Right cardiac atrium (tissue), 5 donors: ENCODE measurements around the gene TUBB. TPM values are rescaled to one million over a fixed set of nuclear protein-coding genes. Genes with fewer than 3 reads are reported as not detected.
A peak's percentile ranks its signal among the peaks of the same experiment; 100 is the strongest.

Source experiments
- ATAC-seq, 2 donors: fragments of 200-7000 bp; cut with Tn5 transposase; one replicate each; pipeline versions ENCODE4 v1.8.0 to v1.9.1; 2020; ENCODE audit warnings: moderate library complexity in 2 of 2, mild to moderate bottlenecking in 1 of 2
- DNase-seq, 3 donors: peaks; one replicate each; pipeline ENCODE4 v3.0.0-alpha.2; 2020
- H3K27ac ChIP-seq: one replicate; pipeline ENCODE4 v1.5.1; 2013; ENCODE audit warnings: mild to moderate bottlenecking, low read length, control low read depth, moderate library complexity
- H3K27me3 ChIP-seq: one replicate; pipeline ENCODE4 v1.6.1; 2013; ENCODE audit not compliant: control insufficient read depth, insufficient read depth
- H3K4me1 ChIP-seq: one replicate; pipeline ENCODE4 v1.6.1; 2013; ENCODE audit warnings: low read length; ENCODE audit not compliant: control insufficient read depth, insufficient read depth
- H3K4me3 ChIP-seq: one replicate; pipeline ENCODE4 v1.5.1; 2013; ENCODE audit warnings: low read length, control low read depth
- H3K9me3 ChIP-seq: one replicate; pipeline ENCODE4 v1.6.1; 2013; ENCODE audit warnings: low read length; ENCODE audit not compliant: control insufficient read depth
- WGBS: extraction: QIAGEN DNeasy Blood & Tissue Kit; methylation state at CpG from one replicate; pipeline ENCODE4 v1.1.7; 2013; 5-methylcytosine and 5-hydroxymethylcytosine counted together
- intact Hi-C, 4 donors: fragments of 100-400 bp; cut with DNase I; formaldehyde crosslinking; loops; one replicate each; pipeline versions ENCODE4 v1.11.0 to v1.14.0; 2022 to 2023
- polyA plus RNA-seq: library from polyadenylated mRNA; stranded (reverse); fragments of 200-250 nt; gene quantifications from one replicate; pipeline ENCODE4 v1.2.3, GENCODE V29; 2013
- total RNA-seq, 4 donors: library from RNA; stranded (reverse); fragmentation: NEBNext Ultra II Directional; extraction: Animal tissue kit (Norgen Biotek cat#: 25700); gene quantifications; one replicate each; pipeline ENCODE4 v1.2.1, GENCODE V29; 2021
- donor health status: healthy with polysubstance abuse.
- donor health status: DM: no; HTN: yes; CAD: no.
- donor health status: DM: no; HTN: no; CAD: no.
- donor health status: DM: no; HTN: yes; CAD: no; lungs with severe emphysema.
- donor health status: DM: yes; HTN: yes; CAD: no.

Gene TUBB
- total and polyA plus RNA-seq, 5 donors: 130 to 250 (median 171) TPM

DNA sequence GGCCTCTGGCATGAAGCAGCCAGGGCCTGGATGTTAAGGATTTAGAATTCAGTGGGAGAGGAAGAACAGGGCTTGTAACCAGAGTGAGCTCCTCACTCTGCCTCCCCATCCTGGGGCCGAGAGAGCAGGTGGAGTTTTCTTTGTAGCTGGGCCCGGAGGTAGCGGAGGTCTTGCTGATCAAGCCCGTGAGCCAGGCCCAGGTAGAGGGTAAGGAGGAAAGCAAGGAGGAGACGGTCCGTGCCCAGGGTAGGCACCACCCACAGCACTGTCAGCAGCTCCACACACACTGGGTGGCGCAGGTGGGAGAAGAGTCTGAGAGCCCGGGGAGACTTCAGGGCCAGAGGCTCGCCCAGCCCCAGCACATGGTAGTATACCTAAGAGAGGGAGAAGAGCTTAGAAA, 31.6 kb upstream of the TUBB start:
- 88% methylated on average over 9 of the region's 9 CpGs for WGBS
- peak overlapping the region; percentile 99 for H3K27ac ChIP-seq
- H3K4me1 ChIP-seq: peaks cover 5% of the 10 kb centered on the region
- no peaks in the 10 kb centered on the region for H3K9me3 ChIP-seq
- H3K27me3 ChIP-seq: no peaks in the 10 kb centered on the region
- DNase-seq (peak in 2 of 3 donors; percentile 44 to 59), ATAC-seq (no peak)
- intact Hi-C loops: no loop called here
- H3K4me3 ChIP-seq: no peak overlapping the region

DNA sequence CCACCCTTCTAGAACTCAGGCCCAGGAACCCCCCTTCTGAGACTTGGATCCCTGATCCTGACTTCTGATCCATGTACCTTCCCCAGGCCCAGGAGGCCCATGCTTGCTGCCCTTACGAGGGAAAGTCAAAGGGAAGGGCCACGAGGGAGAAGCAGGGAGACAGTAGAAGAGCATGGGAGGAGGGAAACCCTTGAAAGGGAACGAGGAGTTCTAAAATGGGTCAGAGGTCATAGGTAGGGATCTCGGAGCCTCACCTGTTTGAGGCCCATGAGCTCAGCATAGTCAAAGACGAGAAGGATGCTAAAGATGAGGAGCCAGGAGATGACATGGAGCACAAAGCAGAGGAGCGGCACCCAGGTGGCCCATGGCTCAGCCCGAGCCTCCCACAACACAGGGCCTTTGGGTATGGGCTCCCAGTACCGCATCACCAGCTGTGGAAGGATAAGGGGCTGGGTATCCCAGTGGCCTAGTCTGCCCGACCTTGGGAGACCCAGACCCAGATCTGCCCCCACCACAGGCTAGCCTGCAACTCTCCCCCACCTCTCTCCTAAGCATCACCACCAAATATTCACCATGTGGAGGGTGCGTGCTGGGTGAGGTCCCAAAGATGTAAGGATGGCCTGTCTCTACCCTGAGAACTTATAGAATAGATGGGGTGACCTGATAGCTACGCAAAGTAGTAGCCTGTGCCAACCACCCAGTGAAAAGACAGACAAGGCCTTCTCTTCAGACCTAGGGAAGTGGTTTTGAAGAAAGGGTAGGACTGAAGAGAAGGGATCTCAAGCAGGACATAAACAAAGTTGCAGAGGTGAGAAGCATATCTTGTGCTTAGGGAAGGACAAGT, 30.9 kb upstream of the TUBB start:
- H3K9me3 ChIP-seq: no peaks in the 10 kb centered on the region
- ATAC-seq (no peak), DNase-seq (peak in 2 of 3 donors; percentile 36 to 52)
- H3K4me1 ChIP-seq: peaks cover 5% of the 10 kb centered on the region
- 86% methylated on average over 11 of the region's 11 CpGs for WGBS
- H3K27ac ChIP-seq: no peak overlapping the region
- no peak overlapping the region for H3K4me3 ChIP-seq
- H3K27me3 ChIP-seq: no peaks in the 10 kb centered on the region
- intact Hi-C loops: no loop called here

DNA sequence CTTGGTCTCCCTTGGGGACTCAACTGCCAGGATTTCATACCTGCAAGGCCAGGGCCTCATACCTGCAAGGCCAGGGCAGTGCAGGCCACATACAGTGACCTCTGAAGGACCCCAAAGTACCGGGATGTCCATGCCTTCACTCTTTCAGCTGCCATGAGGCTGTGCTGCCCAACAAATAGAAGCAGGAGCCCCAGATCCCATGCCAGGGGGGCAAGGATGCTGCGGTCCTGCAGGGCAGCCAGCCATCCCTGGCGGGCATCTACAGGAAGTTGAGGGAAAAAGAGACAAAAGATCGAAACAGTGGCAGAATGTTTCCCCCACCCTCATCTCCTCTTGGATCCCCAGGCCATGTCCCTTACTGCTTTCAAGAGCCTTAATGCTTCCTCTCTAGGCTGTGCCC, 30.2 kb upstream of the TUBB start:
- no peak for ATAC-seq
- H3K9me3 ChIP-seq: no peaks in the 10 kb centered on the region
- H3K4me3 ChIP-seq: peak overlapping the region; percentile 74
- WGBS: 28% methylated on average over 4 of the region's 4 CpGs
- intact Hi-C loops: no loop called here
- H3K27me3 ChIP-seq: no peaks in the 10 kb centered on the region
- DNase-seq: peak in 2 of 3 donors; percentile 47 to 58
- peak overlapping the region; percentile 93 for H3K27ac ChIP-seq
- H3K4me1 ChIP-seq: peaks cover 5% of the 10 kb centered on the region

DNA sequence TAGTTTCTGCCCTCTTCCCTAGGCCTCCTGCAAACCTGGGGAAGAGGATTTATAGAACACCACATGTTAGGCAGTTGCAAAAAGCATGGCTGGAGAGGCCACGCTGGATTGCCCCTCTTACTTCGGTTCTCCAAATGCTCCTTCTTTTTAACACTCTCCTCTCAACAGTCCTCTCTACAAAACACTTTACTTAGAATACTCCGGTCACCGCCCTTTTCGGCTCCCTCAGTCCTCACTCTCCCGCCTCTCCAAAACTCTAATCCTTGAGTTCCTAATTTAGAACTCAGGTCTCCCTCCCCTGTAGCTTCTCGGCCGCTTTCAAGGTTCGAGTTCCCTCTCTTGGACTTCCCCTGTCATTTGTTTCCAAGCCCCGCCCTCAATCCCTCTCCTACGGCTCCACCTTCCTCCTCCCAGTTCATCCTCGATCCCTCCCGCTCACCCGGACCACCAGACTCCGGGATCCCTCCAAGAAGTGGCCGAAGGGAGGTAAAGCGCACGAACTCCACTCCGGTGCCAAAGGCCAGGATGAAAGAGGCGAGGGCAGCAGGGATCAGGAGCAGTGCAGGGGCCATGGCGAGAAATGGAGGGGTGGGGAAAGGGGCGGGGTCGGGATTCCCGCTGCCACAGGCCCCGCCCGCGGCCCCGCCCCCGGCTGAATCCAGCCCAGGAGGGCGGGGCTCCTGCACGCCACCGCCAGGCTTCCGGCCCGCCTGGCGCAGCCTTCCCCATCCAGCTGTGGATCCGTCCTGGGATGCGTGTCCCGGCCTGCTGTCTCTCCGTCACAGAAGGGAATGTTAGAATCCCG, 29.5 kb upstream of the TUBB start, which contains the start of gene NRM:
TSS of gene NRM (minus strand) at position 582 of the 805 bp plus-strand sequence. CDS start at position 572, 10 bp downstream.
- peak within 1 kb of the TSS; percentile 93 for H3K27ac ChIP-seq
- no peaks in the 10 kb centered on the region for H3K27me3 ChIP-seq
- H3K4me1 ChIP-seq: peaks cover 3% of the 10 kb centered on the region
- ATAC-seq (peak; percentile 70 to 78), DNase-seq (peak; percentile 91 to 97 (median 96))
- WGBS: under 1% methylated on average over 40 of the region's 40 CpGs
- H3K9me3 ChIP-seq: no peaks in the 10 kb centered on the region
- intact Hi-C loops: no loop called here
- peak within 1 kb of the TSS; percentile 74 for H3K4me3 ChIP-seq

DNA sequence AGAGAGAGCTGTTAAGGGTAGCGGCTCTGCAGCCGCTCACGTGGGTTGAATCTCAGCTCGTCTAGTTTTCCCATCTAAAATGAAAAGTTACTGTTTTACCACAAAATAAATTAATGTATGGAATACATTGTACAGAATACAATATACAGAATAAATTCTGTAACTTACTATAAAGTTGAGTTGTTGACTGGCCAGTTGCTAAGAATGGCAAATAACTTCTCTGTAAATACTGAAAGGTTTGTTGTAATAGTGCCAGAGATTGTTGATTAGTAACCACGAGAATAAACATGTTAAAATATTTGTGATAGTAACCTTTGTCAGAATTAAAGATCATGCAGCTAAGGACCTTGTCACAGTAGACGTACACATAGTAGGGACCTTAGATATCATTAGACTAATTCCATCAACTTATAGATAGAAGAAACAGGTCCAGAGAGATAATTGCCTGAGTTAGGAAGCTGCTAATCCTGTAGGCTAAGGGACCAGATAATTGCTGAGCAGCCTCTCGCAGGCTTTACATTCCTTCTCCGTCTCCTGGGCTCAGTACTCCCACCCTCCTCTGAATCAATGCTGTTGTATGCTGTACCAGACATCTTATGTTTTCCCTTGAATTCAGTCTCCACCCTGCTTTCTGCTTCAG, 28.8 kb upstream of the TUBB start:
- intact Hi-C loops: no loop called here

DNA sequence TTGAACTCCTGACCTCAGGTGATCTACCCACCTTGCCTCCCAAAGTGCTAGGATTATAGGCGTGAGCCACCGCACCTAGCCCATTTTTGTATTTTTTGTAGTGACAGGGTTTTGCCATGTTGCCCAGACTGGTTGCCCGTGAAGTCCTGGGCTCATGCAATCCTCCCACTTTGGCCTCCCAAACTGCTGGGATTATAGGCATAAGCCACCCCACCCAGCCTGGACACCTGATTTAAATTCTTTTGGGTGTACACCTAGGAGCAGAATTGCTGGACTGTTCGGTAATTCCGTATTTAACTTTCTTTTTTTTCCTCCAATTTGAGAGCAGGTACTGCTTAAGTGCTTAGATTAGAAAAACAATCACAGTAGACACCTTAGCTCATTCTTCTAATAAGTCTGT, 23.7 kb upstream of the TUBB start:
- DNase-seq (peak in 2 of 3 donors; percentile 20 to 32), ATAC-seq (no peak)
- WGBS: 95% methylated on average over 5 of the region's 5 CpGs
- H3K4me3 ChIP-seq: no peak overlapping the region
- no peaks in the 10 kb centered on the region for H3K27me3 ChIP-seq
- H3K4me1 ChIP-seq: no peaks in the 10 kb centered on the region
- intact Hi-C loops: no loop called here
- H3K27ac ChIP-seq: no peak overlapping the region
- H3K9me3 ChIP-seq: no peaks in the 10 kb centered on the region

More for the DNA sequence above, 28.8 kb upstream of the TUBB start:
- DNase-seq (no peak), ATAC-seq (no peak)
- Histone ChIP-seq H3K27me3 (no peaks in the 10 kb centered on the region), H3K27ac (peak overlapping the region; percentile 93), H3K4me1 (peaks cover 3% of the 10 kb centered on the region), H3K9me3 (no peaks in the 10 kb centered on the region), H3K4me3 (peak overlapping the region; percentile 74)
- WGBS: 16% methylated on average over 8 of the region's 8 CpGs

DNA sequence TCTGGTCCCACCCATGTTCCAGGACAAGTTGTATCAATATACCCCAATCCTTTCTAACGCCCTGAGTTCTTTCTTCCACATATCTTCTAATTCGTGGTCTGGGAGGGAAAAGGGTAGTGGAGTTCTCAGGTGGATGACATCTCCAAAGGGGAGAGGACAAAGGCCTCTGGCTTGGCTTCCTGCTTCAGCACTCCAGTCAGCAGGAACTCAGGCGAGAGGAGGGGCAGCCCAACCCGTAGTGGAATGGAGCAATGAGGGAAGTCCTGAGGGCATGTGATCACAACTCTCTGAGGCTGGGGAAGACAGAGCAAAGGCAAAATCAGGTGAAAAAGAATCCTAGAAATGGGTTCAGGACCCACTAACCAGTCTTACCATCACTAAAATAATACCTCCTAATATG, 19.8 kb upstream of the TUBB start:
- no peak overlapping the region for H3K27ac ChIP-seq
- intact Hi-C loops: no loop called here
- ATAC-seq: peak; percentile 65 to 79
- no peak overlapping the region for H3K4me3 ChIP-seq
- DNase-seq: peak in 2 of 3 donors; percentile 60 to 65
- no peaks in the 10 kb centered on the region for H3K9me3 ChIP-seq
- no peaks in the 10 kb centered on the region for H3K4me1 ChIP-seq
- no peaks in the 10 kb centered on the region for H3K27me3 ChIP-seq
- WGBS: 54% methylated on average over 4 of the region's 4 CpGs

DNA sequence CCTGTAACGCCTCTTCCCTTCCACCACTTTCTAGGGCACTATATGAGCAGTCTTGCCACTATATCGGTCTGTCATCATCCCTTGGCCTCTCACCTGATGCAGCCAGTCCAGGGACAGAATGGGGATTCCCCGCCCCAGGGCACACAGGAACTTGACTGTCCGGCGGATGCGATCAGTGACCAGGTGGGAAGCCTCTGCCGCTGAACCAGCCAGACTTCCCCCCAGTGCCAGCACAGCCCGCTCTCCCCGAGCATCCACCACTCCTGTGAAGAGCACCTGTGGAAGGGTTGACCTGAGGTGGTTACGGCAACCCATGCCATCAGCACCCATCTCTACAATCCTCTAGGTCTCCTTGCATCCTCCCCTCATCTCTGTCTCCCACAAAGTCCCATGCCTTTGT, 17.1 kb upstream of the TUBB start:
- Histone ChIP-seq H3K27ac (no peak overlapping the region), H3K4me1 (no peaks in the 10 kb centered on the region), H3K27me3 (no peaks in the 10 kb centered on the region), H3K4me3 (no peak overlapping the region), H3K9me3 (no peaks in the 10 kb centered on the region)
- intact Hi-C loops: no loop called here
- WGBS: 97% methylated on average over 10 of the region's 10 CpGs
- DNase-seq (peak in 2 of 3 donors; percentile 24 to 25), ATAC-seq (peak in 1 of 2 donors; percentile 12)

DNA sequence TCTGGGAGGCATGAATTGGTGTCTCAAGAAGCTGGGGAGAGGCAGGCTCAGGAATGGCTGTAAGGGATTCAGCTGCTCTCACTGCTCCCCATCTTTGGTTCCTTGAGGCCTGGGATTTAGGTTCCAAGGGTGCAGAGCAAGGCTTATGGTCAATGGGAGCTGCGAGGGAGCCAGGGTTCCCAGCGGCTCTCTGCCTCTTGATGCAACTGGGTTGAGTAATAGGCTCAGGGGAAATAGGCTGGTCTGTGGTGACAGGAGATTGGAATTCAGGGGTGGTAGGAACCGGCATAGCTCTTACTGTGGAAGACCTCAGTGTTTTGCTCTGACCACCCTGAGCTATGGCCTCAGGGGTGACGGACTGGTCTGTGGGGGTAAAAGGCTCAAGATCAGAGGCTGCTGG, 16.3 kb upstream of the TUBB start:
- no peak for ATAC-seq

DNA sequence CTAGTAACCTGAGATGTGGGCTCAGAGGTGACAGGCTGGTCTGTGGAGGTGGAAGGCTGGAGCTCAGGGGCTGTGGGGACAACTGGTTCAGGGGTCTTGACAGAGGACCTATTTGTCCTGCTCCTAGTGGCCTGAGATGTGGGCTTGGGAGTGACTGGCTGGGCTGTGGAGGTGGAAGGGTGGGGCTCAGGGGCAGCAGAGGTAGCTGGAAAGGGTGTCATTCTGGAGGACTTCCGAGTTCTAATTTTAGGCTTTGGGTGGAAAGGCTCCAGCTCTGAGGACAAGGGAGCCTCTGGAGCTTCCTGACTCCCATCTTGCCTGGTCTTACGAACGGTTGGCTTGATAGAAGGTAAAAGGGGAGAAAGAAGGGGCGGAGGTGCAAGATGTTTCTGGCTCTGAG, 14.5 kb upstream of the TUBB start:
- peak in 1 of 2 donors; percentile 58 for ATAC-seq
- Histone ChIP-seq H3K27ac (peak overlapping the region; percentile 23), H3K27me3 (no peaks in the 10 kb centered on the region), H3K4me1 (no peaks in the 10 kb centered on the region), H3K4me3 (no peak overlapping the region), H3K9me3 (no peaks in the 10 kb centered on the region)
- peak in 2 of 3 donors; percentile 13 to 47 for DNase-seq
- intact Hi-C loops: no loop called here
- WGBS: 76% methylated on average over 4 of the region's 4 CpGs

More for the DNA sequence above, 16.3 kb upstream of the TUBB start:
- no peaks in the 10 kb centered on the region for H3K4me1 ChIP-seq
- H3K27me3 ChIP-seq: no peaks in the 10 kb centered on the region
- no peak overlapping the region for H3K4me3 ChIP-seq
- no peaks in the 10 kb centered on the region for H3K9me3 ChIP-seq
- no peak overlapping the region for H3K27ac ChIP-seq
- peak in 2 of 3 donors; percentile 3 to 21 for DNase-seq
- 91% methylated on average over 4 of the region's 4 CpGs for WGBS
- intact Hi-C loops: no loop called here
